Effector memory CD4-positive, alpha-beta T cell (primary cell): ENCODE data around the gene NCKAP5.

Experiments used
- DNase-seq, 3 donors: peaks; one replicate each; pipeline ENCODE4 v3.0.0-alpha.2; 2020
- H3K27ac ChIP-seq: 2 replicates; pipeline ENCODE4 v1.7.0; 2013; ENCODE audit warnings: mild to moderate bottlenecking, low read length, moderate library complexity; ENCODE audit not compliant: insufficient read depth, poor library complexity, severe bottlenecking
- H3K27me3 ChIP-seq: replicated peaks from 2 replicates; pipeline ENCODE4 v1.7.0; 2013; ENCODE audit warnings: mild to moderate bottlenecking, low read length; ENCODE audit not compliant: insufficient read depth, control insufficient read depth, poor library complexity, severe bottlenecking
- H3K36me3 ChIP-seq: 2 replicates; pipeline ENCODE4 v1.7.0; 2013; ENCODE audit warnings: mild to moderate bottlenecking, low read length, moderate library complexity; ENCODE audit not compliant: control insufficient read depth, insufficient read depth
- H3K4me1 ChIP-seq: 2 replicates; pipeline ENCODE4 v1.7.0; 2013; ENCODE audit warnings: low read length, mild to moderate bottlenecking; ENCODE audit not compliant: control insufficient read depth, insufficient read depth, poor library complexity, severe bottlenecking
- H3K4me3 ChIP-seq: 2 replicates; pipeline ENCODE4 v1.7.0; 2013; ENCODE audit warnings: low read length, low read depth, mild to moderate bottlenecking; ENCODE audit not compliant: insufficient read depth, poor library complexity, severe bottlenecking
- H3K9me3 ChIP-seq: 2 replicates; pipeline ENCODE4 v1.7.0; 2013; ENCODE audit warnings: mild to moderate bottlenecking, low read length, moderate library complexity; ENCODE audit not compliant: control insufficient read depth

Gene NCKAP5

DNA sequence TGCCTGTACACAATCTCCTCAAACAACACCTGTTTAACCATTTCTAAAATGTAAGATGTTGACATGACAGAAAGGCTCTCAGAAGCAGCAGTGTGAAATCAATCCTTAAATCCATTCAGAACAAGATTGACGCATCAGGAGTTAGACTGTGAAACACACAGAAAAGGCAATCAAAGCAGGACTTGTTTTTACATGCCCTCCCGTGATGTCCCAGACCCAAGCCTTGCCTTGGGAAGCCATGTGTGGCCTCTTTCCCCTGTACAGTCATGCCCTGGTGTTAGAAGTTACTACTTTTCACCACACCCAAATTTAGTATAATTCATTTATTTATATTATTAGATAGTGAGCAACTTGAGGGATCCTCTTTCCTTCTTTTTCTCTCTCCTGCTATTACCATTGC, 115.7 kb downstream of the NCKAP5 start:
- H3K4me1 ChIP-seq = no peaks in the 10 kb centered on the region
- no peak overlapping the region for H3K27ac ChIP-seq
- no peak overlapping the region for H3K4me3 ChIP-seq
- no peaks in the 10 kb centered on the region for H3K36me3 ChIP-seq
- H3K27me3 ChIP-seq = no peaks in the 10 kb centered on the region
- H3K9me3 ChIP-seq = no peaks in the 10 kb centered on the region
- DNase-seq = no peak

DNA sequence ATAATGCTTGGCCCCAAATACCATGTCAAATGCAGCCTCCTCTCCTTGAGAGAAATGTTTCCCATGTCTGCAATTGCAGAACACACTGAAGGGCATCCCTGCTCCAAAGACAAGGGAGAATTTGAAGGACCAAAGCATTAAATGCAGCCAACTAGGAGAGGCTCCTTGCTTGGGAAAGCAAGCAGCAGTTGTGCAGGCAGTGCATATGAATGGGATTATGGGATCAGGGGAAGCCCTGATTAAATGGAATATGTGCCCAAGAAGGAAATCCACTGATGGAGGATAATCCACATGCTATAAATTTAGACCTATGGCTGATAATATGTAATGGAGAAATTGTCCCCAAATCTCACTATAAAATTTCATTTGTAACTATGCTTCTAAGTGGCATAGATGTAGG, 116.1 kb downstream of the NCKAP5 start:
- Histone ChIP-seq H3K9me3 (no peaks in the 10 kb centered on the region), H3K4me1 (no peaks in the 10 kb centered on the region), H3K27me3 (no peaks in the 10 kb centered on the region), H3K36me3 (no peaks in the 10 kb centered on the region), H3K27ac (no peak overlapping the region), H3K4me3 (no peak overlapping the region)
- no peak for DNase-seq

DNA sequence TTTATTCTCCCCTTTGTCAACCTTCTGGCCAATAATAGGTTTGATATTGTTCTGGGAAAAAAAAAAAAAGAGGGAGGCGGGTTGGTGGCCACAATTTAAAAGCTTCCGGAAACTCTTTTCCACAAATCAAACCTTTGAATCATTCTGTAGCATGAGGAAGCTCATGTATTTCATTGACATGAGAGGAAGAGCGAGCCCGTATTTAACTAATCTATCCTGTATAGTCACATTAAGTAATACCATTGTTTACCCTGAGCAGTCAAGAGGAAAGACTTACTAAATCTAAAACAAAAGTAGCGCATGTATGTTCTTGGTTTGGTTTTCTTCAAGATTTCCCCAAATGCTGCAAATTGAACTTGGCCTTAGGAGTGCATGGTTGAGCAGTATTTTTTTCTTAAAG, 120.1 kb downstream of the NCKAP5 start:
- Histone ChIP-seq H3K9me3 (no peaks in the 10 kb centered on the region), H3K4me1 (no peaks in the 10 kb centered on the region), H3K27me3 (no peaks in the 10 kb centered on the region), H3K4me3 (no peak overlapping the region), H3K36me3 (no peaks in the 10 kb centered on the region), H3K27ac (no peak overlapping the region)
- DNase-seq = no peak

GRCh38 chr2:133447303-133447702, 121.0 kb downstream of the NCKAP5 start:
- Histone ChIP-seq H3K4me1 (no peaks in the 10 kb centered on the region), H3K27ac (no peak overlapping the region), H3K4me3 (no peak overlapping the region), H3K9me3 (no peaks in the 10 kb centered on the region), H3K27me3 (no peaks in the 10 kb centered on the region), H3K36me3 (no peaks in the 10 kb centered on the region)
- no peak for DNase-seq

- Histone ChIP-seq H3K4me3 (no peak overlapping the region), H3K27me3 (no peaks in the 10 kb centered on the region), H3K9me3 (no peaks in the 10 kb centered on the region), H3K36me3 (no peaks in the 10 kb centered on the region), H3K27ac (no peak overlapping the region), H3K4me1 (no peaks in the 10 kb centered on the region)
- no peak for DNase-seq
Observed at GRCh38 chr2:133444465-133444864, 123.8 kb downstream of the NCKAP5 start.

GRCh38 chr2:133442393-133442792, 125.9 kb downstream of the NCKAP5 start:
- no peak overlapping the region for H3K27ac ChIP-seq

DNA sequence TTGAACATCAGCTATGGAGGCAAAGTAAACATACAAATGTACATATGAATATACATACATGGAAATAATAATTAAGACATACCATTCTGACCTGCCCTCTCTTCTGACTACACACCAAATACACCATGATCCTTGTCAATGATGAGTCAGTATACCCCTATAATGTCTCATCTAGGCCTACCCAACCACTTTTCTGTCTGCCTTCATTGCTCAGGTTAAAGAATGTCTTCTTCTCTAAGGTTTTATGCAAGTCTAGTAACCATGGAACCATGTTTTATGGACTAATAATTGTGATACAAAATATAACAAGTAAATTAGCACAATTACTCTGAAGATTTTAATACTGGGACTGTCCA, 128.7 kb downstream of the NCKAP5 start:
- H3K4me3 ChIP-seq = no peak overlapping the region
- no peaks in the 10 kb centered on the region for H3K9me3 ChIP-seq
- no peaks in the 10 kb centered on the region for H3K27me3 ChIP-seq
- no peak overlapping the region for H3K27ac ChIP-seq
- no peaks in the 10 kb centered on the region for H3K36me3 ChIP-seq
- H3K4me1 ChIP-seq = no peaks in the 10 kb centered on the region
- no peak for DNase-seq

More at GRCh38 chr2:133442393-133442792, 125.9 kb downstream of the NCKAP5 start:
- no peak for DNase-seq
- Histone ChIP-seq H3K36me3 (no peaks in the 10 kb centered on the region), H3K27me3 (no peaks in the 10 kb centered on the region), H3K9me3 (no peaks in the 10 kb centered on the region), H3K4me3 (no peak overlapping the region), H3K4me1 (no peaks in the 10 kb centered on the region)

- Histone ChIP-seq H3K4me1 (no peaks in the 10 kb centered on the region), H3K4me3 (no peak overlapping the region), H3K27me3 (no peaks in the 10 kb centered on the region), H3K27ac (no peak overlapping the region), H3K36me3 (no peaks in the 10 kb centered on the region), H3K9me3 (no peaks in the 10 kb centered on the region)
- DNase-seq = no peak
Observed at GRCh38 chr2:133438848-133439564, 129.3 kb downstream of the NCKAP5 start.

- H3K27me3 ChIP-seq = no peaks in the 10 kb centered on the region
- no peak for DNase-seq
- no peak overlapping the region for H3K27ac ChIP-seq
- H3K4me3 ChIP-seq = no peak overlapping the region
- H3K4me1 ChIP-seq = no peaks in the 10 kb centered on the region
- no peaks in the 10 kb centered on the region for H3K36me3 ChIP-seq
- no peaks in the 10 kb centered on the region for H3K9me3 ChIP-seq
Observed at GRCh38 chr2:133438026-133438425, 130.2 kb downstream of the NCKAP5 start.

DNA sequence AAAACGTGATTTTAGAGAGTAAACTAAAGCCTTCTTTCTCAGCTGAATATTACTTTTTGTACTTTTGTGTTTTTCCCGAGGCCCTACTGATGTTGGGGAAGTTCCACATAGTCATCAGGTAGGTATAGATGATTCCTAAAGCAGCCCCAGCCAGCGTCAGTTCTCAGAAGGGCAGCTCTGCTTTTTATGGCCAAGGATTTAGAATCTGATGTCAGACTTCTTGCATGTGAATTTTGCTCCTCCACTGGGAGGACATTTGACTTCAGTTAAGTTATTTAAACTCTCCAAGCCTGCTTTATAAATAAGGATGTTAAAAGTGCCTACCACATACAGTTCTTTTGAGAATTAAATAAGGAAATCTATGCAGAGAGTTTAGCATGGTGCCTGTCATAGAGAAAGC, 130.8 kb downstream of the NCKAP5 start:
- Histone ChIP-seq H3K4me3 (no peak overlapping the region), H3K4me1 (no peaks in the 10 kb centered on the region), H3K9me3 (no peaks in the 10 kb centered on the region), H3K27ac (no peak overlapping the region), H3K36me3 (no peaks in the 10 kb centered on the region), H3K27me3 (no peaks in the 10 kb centered on the region)
- no peak for DNase-seq
